HS-5 (cell line): ENCODE data around the gene NME7.
A peak's percentile ranks its signal among the peaks of the same experiment; 100 is the strongest.
"Not testable (repeated sequence)": the region's sequence is repeated elsewhere in the genome, so short reads cannot be mapped to it uniquely, and the experiment has no call there.

Source experiments
- DNase-seq: peaks from one replicate; pipeline ENCODE4 v3.0.0-alpha.2; 2012; ENCODE audit warnings: low read depth

NME7 gene

DNA sequence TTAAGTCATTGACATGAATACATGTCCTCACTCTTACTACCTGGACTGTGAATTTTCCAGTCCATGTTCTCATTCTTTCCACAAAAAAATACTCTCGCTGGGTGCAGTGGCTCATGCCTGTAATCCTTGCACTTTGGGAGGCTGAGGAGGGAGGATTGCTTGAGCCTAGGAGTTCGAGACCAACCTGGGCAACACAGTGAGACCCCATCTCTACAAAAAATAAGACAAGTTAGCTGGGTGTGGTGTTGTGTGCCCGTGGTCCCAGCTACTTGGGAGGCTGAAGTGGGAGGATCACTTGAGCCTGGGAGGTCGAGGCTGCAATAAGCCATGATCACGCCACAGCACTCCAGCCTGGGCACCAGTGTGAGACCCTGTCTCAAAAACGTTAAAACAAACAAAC is 242.0 kb downstream of the NME7 start:
- not testable (repeated sequence) for DNase-seq

- no peak for DNase-seq
These were observed 243.1 kb downstream of the NME7 start for GRCh38 chr1:169124459-169124858.

DNA sequence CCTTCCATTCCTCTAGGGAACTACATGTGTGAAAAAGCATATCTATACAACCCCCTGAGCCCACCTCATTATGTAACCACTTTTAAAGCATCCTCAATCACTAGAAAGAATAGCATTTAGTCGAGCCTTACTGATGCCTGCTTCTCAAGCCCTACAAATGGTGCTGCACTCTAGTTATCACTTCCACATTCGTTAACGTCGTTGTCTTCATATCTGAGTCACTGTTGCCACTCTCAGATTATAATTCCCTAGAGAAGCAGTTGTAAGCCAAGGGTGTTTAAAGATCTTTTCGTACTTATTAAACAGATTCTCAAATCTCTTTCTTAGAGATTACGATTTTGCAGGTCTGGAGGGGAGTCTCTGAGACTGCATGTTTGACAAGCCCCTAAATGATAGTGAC is 244.6 kb downstream of the NME7 start:
- no peak for DNase-seq

- DNase-seq = no peak
These were observed 246.3 kb downstream of the NME7 start for GRCh38 chr1:169121146-169121923.

DNA sequence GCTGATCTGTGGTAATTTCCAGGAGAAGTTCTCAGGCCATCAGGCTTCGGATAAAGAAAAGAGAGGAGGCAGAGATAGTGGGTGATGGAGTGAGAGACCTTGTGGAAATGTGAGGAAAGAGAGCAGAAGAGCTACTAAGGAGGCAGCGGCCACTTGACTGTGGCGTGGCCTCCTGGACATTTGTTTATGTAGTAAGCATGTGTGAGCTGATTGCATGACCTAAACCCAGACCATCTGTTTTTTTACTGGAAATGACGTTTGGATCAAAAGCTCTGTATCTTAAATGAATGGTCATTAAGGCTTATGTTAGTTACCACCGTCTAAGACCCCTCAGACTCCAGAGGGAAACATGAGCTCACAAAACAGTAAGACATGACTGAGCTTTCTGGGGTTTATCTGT is 247.5 kb downstream of the NME7 start:
- DNase-seq = no peak

DNA sequence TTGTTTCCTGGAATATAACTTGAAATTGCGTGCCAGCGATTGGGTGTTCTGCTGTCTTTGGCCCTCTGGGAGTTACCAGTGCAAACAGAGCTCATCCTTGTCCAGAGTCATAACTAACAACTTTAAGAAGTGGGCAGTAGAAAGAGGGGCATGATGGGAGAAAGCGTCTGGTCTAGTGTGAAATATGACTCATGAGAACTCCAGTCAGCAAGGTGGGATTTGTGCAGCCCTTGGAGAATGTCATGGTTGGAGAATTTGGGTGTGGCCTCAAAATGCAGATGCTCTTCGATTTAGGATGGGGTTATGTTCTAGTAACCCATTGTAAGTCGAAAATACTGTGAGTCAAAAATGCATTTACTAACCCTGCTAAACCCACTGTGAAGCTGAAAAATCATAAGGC is 248.2 kb downstream of the NME7 start:
- no peak for DNase-seq

GRCh38 chr1:169118227-169118626 is 249.4 kb downstream of the NME7 start:
- no peak for DNase-seq

DNA sequence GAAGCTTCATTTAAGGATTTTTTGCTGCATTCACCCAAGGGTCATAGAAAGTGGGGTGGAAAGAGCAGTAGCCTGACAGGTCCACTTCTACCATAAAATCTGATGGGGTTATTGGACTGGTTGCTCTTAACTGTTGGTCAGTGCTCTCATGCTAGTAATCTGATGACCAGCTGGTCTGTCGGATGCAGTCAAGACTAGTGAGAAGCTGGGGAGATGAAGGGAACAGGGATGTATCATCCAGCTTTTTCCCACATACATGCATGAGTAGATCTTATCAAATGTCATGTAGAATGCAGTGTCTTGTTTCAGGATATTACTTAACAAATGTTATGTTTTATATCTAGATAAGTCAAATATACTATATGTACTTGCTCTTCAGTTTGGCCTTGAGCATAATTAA is 250.0 kb downstream of the NME7 start:
- DNase-seq = no peak

DNA sequence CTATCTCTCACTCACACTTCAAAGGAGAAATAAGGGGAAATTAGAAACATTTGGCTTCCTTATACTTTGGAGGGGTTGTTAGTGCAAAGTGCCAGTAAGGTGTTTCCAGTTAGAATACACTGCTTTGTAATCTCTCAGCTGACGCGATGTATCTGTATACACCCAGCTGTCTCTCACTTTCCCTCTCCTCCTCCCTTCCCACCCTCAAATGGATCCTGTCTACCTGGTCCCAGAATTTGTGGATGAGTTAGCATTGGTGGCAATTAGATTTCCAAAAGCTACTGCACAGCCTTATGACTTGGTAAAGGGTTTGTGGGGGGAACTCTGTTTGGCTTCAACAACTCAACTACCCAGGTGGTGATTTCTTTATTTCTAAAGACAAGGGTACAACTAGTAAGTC is 250.6 kb downstream of the NME7 start:
- DNase-seq = no peak

- DNase-seq = no peak
These were observed 251.6 kb downstream of the NME7 start for GRCh38 chr1:169115891-169116585.

DNA sequence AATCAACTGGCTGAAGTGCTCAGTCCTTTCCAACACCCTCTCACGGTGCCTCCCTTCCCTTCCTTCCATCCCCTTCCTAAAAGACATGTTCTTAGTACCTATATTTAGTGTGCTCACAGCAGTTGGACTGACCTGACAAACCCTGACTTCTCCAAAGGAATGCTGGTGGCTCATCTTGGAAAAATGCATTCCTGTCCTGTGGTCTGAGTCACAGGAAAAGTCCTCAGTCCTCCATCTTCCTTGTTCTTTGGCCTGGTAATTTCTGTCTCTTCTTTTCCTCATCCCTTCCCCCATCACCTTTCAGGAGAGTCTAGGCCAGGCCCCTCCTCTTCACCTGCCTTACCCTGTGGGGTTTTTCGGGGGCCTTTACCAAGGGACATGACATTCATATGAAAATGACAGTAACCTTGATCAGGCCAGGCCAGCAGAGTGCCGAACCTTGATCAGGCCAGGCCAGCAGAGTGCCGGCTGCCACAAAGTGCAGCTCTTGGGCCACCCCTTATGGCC is 253.9 kb downstream of the NME7 start:
- peak; percentile 93 for DNase-seq

DNA sequence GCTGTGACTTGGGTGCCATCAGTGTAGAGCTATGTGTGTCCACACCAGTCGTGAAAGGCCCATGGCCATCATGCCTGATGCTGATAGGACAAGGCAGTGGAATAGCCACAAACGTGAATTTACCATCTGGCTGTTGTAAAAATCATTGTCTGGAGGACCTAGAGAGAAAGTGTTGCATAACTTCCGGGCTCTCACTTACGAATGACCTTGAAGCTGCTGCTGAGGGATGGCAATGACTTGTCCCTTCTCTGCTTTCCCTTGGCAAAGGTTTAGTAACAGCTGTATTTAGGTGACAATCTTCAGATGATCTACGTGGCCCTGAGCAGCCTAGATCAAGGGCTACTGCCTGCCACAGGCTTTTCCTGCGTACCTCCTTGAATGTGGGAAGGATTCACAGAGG is 255.4 kb downstream of the NME7 start:
- DNase-seq = no peak

DNA sequence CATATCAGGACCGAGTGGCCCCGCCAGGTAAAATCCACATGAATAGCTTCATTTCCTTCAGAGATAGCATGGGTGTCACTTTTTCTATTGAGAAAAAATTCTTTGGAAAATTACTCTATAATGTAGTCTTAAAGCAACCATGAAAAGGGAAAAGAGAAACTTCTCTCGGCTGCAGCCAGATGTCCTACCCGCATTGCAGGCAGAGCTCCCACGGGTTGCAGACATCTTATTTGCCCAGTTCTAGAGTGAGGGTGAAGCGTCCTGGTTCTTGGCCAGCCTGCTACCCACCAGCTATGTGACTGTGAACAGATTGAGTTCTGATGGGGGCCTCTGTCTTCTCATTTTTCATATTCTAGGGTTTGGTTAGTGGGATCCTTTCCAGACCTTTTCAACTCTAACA is 256.1 kb downstream of the NME7 start:
- DNase-seq = no peak

DNA sequence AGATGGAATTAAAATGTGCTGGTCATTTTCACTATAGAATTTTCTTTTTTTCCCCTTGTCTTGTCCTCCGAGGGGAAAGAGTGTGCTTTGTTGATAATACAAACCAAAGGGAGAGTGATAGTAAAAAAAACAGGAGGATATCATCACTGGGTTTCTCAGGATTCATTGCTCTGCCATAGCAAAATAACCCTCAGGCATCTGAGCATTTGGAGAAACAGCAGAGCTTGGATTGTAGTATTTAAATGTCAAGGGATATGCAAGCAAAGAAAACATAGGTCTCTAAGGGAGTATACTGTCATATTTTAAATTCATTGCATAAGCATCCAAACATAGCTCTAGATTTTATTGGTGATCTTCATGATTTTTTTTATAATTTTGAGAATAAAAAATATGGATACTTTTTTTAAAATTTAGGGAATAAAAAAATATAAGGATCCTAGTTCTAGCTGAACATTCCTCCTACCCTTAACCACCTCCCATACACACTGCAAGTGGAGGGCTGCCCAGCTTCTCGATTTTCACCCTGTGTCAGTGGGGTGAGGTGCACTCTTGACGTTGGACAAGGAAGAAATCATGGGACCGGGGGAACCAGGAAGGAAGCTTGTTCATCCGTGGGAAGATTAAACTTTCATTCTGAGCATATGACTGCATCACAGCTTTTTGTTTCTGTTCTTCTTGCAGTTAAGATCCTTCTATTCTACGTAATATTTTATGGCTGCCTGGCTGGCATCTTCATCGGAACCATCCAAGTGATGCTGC is 256.7 kb downstream of the NME7 start:
- no peak for DNase-seq

- DNase-seq = no peak
These were observed 257.4 kb downstream of the NME7 start for GRCh38 chr1:169110236-169110635.

DNA sequence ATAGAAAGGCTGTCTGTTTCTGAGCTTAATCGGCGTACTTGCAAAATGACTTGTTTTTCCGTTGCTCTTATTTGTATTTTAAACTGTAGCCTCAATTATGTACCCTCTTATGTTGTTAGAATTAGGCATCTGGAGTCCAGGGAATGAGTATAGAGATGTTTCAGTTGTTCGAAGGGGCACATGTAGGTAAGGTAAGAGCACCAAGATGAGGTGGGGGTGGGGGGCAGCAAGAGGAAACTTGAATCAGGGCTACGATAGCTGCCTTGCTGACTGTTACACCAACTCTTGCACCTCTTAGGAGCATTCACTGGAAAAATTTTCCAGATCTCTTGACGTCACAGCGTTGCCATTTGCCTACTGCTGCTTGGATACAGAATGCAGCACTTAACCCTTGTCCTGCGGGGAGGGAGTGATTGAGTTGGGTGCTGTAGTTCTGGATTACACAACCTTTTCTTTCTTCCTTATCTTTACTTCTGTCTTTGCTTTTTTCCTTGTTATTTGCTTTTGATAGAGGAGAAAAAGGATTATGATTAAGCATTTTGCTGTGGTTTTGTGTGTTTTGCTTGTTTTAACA is 257.9 kb downstream of the NME7 start:
- no peak for DNase-seq

DNA sequence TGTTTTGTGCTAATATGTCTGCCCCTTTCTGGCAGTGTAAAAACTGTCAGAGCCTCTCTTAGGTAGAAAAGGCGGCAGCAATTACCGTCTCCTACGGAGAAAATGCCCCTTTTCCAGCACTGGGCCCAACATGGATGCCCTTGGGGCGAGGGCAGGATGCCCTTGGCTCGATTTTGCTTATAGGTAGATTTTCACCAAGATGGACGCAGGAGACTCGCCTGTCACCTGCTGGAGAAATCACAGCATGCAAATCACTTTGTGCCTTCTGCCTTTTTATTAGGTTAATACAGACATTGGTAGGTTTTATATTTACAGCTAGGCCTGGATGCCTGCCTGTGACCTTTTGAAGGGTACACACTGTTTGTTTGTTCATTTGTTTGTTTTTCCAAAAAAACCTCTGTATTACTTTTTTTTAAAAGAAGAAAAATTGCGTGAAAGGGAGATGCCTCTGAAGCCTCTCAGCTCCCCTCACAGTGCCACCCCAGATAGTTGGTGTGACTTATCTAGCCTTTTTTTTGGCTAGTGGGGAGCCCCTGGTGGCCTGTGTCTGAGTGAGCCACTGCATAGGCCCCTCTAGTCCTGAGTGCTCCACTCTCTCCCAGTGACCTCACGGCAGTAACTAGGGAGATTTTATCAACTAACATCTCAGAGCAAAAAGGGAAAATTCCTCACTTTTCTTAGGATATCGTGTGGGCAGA is 258.6 kb downstream of the NME7 start:
- DNase-seq = no peak

GRCh38 chr1:169108223-169108622 is 259.4 kb downstream of the NME7 start:
- DNase-seq = no peak

- no peak for DNase-seq
These were observed 259.9 kb downstream of the NME7 start for GRCh38 chr1:169107603-169108208.

DNA sequence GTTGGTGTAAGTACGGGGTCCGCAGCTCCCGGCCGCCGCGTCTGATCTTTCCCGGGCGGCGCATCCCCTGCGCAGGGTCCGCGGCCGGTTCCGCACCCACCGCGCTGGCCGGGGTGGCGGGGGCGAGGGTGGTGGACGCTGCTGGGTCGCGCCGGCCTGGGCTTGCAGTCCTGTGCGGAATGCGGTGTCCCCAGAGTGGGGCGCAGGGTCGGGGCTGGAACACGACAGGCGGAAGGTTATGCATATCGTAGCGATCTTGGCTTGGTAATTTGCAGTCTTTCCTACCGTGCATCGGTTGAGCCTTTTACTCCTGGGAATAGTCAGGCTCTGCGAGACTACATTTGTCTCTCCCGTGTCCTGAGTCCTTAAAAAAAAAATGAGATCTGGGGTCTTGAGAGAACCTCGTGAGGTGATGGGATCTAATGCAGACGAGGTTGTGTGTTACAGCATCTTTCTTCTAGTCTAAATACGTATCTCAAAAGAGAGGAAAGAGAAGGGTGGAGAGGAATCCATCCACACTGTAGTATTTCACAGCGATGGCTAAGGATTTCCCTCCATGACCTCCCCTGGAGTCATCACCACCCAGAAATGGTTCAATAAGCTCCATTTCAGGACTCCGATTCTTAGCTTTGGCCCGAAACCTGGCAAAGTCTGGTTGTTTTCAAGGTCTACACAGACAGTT is 260.5 kb downstream of the NME7 start:
- no peak for DNase-seq
